Ascending aorta (tissue), 2 donors: ENCODE data around the gene TEX11. TPM values are rescaled to one million over a fixed set of nuclear protein-coding genes. Genes with fewer than 3 reads are reported as not detected.
"Not testable (repeated sequence)": the region's sequence is repeated elsewhere in the genome, so short reads cannot be mapped to it uniquely, and the experiment has no call there.

Experiments used
- DNase-seq, 2 donors: peaks; one replicate each; pipeline ENCODE4 v3.0.0-alpha.2; 2019; ENCODE audit warnings: low spot score in 2 of 2
- H3K27ac ChIP-seq, 2 donors: fragments of 200-600 bp; sonication (generic); one replicate each; pipeline ENCODE4 v1.5.1; 2016 to 2017; ENCODE audit warnings: mild to moderate bottlenecking in 1 of 2
- H3K27me3 ChIP-seq: fragments of 200-600 bp; sonication (generic); one replicate; pipeline ENCODE4 v1.5.1; 2017
- H3K36me3 ChIP-seq, 2 donors: fragments of 200-600 bp; sonication (generic); one replicate each; pipeline ENCODE4 v1.5.1; 2016
- H3K4me1 ChIP-seq, 2 donors: fragments of 200-600 bp; sonication (generic); one replicate each; pipeline ENCODE4 v1.5.1; 2016 to 2017; ENCODE audit warnings: mild to moderate bottlenecking in 1 of 2
- H3K4me3 ChIP-seq, 2 donors: fragments of 200-600 bp; sonication (generic); one replicate each; pipeline ENCODE4 v1.5.1; 2016 to 2017; ENCODE audit warnings: mild to moderate bottlenecking in 1 of 2
- H3K9me3 ChIP-seq, 2 donors: fragments of 200-600 bp; sonication (generic); one replicate each; pipeline ENCODE4 v1.5.1; 2016
- CTCF ChIP-seq, 3 experiments: fragments of 200-600 bp in 2 of 3; fragments of 450-650 bp in 1 of 3; sonication (generic) in 2 of 3; IDR thresholded peaks; one replicate each; pipeline ENCODE4 v1.5.1; 2016 to 2019; ENCODE audit warnings: antibody characterized with exemption in 3 of 3, mild to moderate bottlenecking in 1 of 3, moderate library complexity in 1 of 3
- intact Hi-C: fragments of 100-400 bp; cut with DNase I; formaldehyde crosslinking; loops from one replicate; pipeline ENCODE4 v1.15.1; 2023
- total RNA-seq: library from RNA; depleted of rRNA; stranded (reverse); fragments of >200 nt; gene quantifications from one replicate; pipeline ENCODE4 v1.1.0, GENCODE V29; 2016

The TEX11 gene
- total RNA-seq, 1 donor from 2014 or later = not detected

DNA sequence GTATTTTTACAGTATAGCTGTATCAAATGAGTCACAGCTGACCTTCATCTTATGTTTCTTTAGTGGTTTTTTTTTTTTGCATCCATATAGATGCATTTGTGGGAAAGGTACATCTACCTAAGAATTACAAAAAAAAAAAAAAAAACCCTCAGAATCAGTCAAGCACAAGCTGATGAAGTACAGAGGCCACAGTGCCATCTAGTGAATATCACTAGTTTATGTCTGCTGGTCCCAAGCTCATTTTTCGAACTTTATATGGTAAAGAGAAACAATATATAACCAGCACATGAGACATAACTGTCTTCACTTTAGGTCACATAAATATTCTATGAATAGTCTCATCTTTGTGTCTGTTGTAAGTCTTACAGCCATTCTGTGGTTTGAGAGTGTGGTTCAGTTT is 243.8 kb downstream of the TEX11 start:
- DNase-seq = no peak
- no peaks in the 10 kb centered on the region for H3K4me1 ChIP-seq
- no peak overlapping the region for H3K27ac ChIP-seq
- H3K27me3 ChIP-seq = no peaks in the 10 kb centered on the region
- no peak overlapping the region for H3K4me3 ChIP-seq
- H3K36me3 ChIP-seq = no peaks in the 10 kb centered on the region
- no peaks in the 10 kb centered on the region for H3K9me3 ChIP-seq
- TF ChIP-seq CTCF (IDR thresholded peaks at IDR 0.05) = peak in 1 of 3 experiments; percentile 22
- intact Hi-C loops = no loop called here

DNA sequence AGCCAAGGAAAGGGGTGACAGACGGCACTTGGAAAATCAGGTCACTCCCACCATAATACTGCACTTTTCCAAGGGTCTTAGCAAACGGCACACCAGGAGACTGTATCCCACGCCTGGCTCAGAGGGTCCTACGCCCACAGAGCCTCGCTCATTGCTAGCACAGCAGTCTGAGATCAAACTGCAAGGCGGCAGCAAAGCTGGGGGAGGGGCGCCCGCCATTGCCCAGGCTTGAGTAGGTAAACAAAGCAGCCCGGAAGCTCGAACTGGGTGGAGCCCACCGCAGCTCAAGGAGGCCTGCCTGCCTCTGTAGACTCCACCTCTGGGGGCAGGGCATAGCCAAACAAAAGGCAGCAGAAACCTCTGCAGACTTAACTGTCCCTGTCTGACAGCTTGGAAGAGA is 247.4 kb downstream of the TEX11 start:
- H3K27ac ChIP-seq, H3K4me1 ChIP-seq, H3K27me3 ChIP-seq, intact Hi-C loops, H3K9me3 ChIP-seq, DNase-seq, H3K4me3 ChIP-seq, H3K36me3 ChIP-seq: not testable (repeated sequence)

DNA sequence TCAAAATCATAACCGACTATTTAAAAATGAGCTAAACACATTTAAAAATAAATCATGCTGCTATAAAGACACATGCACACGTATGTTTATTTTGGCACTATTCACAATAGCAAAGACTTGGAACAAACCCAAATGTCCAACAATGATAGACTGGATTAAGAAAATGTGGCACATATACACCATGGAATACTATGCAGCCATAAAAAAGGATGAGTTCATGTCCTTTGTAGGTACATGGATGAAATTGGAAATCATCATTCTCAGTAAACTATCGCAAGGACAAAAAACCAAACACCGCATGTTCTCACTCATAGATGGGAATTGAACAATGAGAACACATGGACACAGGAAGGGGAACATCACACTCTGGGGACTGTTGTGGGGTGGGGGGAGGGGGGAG is 251.0 kb downstream of the TEX11 start:
- H3K4me1 ChIP-seq, H3K4me3 ChIP-seq, intact Hi-C loops, DNase-seq, H3K9me3 ChIP-seq, H3K27me3 ChIP-seq, H3K36me3 ChIP-seq, H3K27ac ChIP-seq: not testable (repeated sequence)

DNA sequence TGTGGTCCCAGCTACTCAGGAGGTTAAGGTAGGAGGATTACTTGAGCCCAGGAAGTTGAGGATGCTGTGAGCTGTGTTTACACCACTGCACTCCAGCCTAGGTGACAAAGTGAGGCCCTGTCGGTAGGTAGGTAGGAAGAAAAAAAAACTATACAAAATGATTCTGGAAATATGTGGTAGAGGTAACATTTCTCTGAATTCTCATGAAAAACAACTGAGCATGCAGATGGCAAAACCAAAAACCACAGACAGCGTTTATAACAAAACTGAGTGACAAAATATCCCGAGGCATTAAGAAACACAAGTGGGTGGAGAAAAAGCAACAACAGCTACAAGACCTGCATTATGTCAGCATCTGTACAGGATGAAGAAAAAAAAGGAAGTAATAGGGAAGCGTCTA is 252.2 kb downstream of the TEX11 start:
- intact Hi-C loops = no loop called here
- no peak for TF ChIP-seq CTCF (IDR thresholded peaks at IDR 0.05)

GRCh38 chrX:70647910-70648309 is 260.6 kb downstream of the TEX11 start:
- intact Hi-C loops, DNase-seq, H3K4me1 ChIP-seq, H3K27me3 ChIP-seq, H3K4me3 ChIP-seq, H3K36me3 ChIP-seq, H3K27ac ChIP-seq, H3K9me3 ChIP-seq: not testable (repeated sequence)

More for the DNA sequence above, 252.2 kb downstream of the TEX11 start:
- no peaks in the 10 kb centered on the region for H3K9me3 ChIP-seq
- H3K4me3 ChIP-seq = no peak overlapping the region
- no peaks in the 10 kb centered on the region for H3K36me3 ChIP-seq
- H3K27me3 ChIP-seq = no peaks in the 10 kb centered on the region
- H3K4me1 ChIP-seq = no peaks in the 10 kb centered on the region
- DNase-seq = no peak
- no peak overlapping the region for H3K27ac ChIP-seq

DNA sequence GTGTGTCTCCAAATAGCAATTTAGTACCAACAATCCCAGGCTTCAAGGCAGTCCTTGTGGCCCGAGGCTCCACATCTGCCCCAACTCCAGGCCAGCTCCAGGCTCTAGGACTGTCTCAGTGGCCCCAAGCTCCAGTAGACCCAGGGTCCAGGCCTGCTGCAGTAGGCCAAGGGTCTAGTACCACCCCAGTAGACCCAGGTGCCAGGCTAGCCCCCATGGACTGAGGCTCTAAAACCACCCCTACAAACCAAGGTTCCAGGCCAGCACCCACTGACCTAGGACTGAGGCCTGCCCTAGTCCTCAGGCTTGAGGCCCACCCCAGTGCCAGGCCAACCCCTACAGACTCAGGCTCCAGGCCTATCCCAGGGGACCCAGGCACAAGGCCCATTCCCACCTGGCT is 272.3 kb downstream of the TEX11 start:
- intact Hi-C loops = no loop called here
- H3K9me3 ChIP-seq = no peaks in the 10 kb centered on the region

DNA sequence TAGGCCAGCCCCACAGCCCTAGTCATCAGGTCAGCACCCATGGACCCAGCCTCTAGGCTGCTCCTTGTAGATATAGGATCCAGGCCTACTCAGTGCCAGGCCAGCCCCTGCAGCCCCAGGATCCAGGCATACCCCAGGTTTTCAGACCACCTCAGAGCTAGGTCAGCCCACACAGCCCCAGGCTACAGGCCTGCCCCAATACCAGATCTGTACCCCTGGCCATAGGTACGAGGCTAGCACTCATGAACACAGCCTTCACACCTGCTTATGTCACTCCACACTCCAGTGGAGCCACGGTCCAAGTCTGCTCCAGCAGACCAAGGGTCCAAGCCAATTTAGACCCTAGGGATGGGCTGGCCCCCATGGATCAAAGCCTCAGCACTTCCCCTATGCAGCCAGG is 272.8 kb downstream of the TEX11 start:
- intact Hi-C loops = no loop called here
- Histone ChIP-seq H3K9me3 (no peaks in the 10 kb centered on the region), H3K27me3 (no peaks in the 10 kb centered on the region), H3K36me3 (no peaks in the 10 kb centered on the region), H3K4me1 (no peaks in the 10 kb centered on the region), H3K27ac (no peak overlapping the region), H3K4me3 (no peak overlapping the region)
- no peak for DNase-seq
- TF ChIP-seq CTCF (IDR thresholded peaks at IDR 0.05) = no peak

More for the DNA sequence above, 272.3 kb downstream of the TEX11 start:
- Histone ChIP-seq H3K4me3 (no peak overlapping the region), H3K27me3 (no peaks in the 10 kb centered on the region), H3K27ac (no peak overlapping the region), H3K36me3 (no peaks in the 10 kb centered on the region), H3K4me1 (no peaks in the 10 kb centered on the region)
- DNase-seq = no peak
- TF ChIP-seq CTCF (IDR thresholded peaks at IDR 0.05) = no peak
